ENCODE data around the gene PTPRCAP. TPM values are rescaled to one million over a fixed set of nuclear protein-coding genes. Genes with fewer than 3 reads are reported as not detected.

Gene PTPRCAP
- total RNA-seq, 2 donors from 2014 or later = 1.9 to 2.8 TPM

DNA sequence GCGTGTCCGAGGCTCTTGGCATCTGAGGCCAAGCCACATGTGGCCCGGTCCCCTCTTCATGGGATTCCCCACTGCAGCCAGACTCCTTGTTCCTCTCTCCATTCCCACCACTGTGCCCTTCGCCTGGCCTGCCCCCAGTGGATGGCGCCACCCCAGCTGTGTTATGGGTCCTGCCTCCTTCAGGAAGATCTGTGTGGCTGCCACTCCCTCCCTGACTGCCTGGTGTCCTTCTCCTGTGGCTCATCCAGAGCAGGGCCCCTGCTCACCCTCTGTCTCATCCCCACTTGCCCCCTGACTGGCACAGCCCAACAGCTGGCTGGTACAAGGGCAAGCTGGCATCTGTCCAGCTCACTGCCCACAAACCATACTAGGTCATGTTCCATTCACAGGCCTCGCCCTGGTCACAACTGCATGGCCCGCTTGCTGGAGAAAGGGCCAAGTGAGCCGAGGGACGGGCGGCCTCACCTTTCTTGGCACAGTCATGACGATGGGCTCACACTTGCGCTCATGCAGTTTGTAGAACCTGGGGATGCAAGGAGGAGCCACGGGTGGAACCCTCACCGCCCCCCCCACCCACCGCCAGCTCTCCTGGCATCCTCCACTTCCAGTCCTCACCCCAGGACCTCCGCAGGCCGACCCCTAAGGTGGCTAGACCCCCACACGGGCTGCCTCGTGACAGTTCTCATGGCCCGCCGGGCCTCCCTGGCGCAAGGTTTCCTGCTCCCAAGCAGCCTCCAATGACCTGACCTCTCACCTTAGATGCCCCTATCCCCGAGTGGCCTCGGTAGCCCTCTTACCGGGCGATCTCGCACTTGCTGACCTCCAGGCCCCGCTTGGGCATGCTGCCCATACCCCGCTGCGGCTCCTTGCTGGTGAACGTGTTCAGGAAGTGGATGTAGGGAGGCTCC lies 2.1 kb upstream of the PTPRCAP start:
- TF ChIP-seq, protein P1, sequence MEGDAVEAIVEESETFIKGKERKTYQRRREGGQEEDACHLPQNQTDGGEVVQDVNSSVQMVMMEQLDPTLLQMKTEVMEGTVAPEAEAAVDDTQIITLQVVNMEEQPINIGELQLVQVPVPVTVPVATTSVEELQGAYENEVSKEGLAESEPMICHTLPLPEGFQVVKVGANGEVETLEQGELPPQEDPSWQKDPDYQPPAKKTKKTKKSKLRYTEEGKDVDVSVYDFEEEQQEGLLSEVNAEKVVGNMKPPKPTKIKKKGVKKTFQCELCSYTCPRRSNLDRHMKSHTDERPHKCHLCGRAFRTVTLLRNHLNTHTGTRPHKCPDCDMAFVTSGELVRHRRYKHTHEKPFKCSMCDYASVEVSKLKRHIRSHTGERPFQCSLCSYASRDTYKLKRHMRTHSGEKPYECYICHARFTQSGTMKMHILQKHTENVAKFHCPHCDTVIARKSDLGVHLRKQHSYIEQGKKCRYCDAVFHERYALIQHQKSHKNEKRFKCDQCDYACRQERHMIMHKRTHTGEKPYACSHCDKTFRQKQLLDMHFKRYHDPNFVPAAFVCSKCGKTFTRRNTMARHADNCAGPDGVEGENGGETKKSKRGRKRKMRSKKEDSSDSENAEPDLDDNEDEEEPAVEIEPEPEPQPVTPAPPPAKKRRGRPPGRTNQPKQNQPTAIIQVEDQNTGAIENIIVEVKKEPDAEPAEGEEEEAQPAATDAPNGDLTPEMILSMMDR (IDR thresholded peaks at IDR 0.05) = no peak
- Histone ChIP-seq H3K27ac (peak overlapping the region; percentile 27 to 51), H3K4me1 (peaks cover 0 to 67% of the 10 kb centered on the region in 2 donors), H3K4me3 (no peak overlapping the region), H3K27me3 (no peaks in the 10 kb centered on the region), H3K36me3 (peaks cover 40% of the 10 kb centered on the region), H3K9me3 (no peaks in the 10 kb centered on the region)
- DNase-seq (ENCODE audit: low spot score) = no peak

DNA sequence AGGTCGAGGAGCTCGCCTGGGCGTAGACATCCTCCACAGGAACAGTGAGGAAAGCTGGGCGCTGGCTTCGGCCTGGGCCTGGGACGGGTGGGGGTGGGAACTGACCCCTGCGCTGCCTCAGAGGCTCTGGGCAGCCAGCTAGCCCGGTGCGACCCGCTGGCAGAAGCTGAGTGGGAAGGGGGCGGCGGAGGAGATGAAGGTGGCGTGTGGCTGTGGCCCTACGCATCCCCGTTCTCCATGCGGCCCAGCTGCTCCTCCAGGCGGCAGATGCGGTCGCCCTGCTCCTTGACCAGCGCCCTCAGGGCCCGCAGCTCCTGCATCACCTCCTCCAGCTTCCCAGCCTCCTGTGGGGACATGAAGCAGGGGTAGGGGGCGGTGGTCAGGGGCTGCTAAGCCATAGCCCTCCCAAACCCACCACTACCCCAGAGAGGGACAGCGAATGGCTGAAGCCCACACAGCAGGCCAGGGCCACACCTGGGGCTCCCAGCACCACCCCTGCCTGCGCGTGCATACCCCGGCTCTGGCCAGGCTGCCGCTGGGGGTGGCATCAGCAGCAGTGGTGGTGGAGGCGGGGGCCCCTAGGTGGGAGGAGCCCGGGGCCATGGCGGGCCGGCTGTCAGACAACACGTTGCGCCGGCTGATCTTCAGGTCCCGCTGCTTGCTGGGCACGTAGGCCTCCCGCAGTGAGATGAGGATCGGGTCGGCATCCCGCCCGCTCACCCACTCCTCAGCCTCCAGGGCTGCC lies 848 bp upstream of the PTPRCAP start:
- H3K27me3 ChIP-seq = no peaks in the 10 kb centered on the region
- TF ChIP-seq, protein P1 (IDR thresholded peaks at IDR 0.05) = no peak
- no peak for DNase-seq (ENCODE audit: low spot score)
- H3K4me1 ChIP-seq = peaks cover 0 to 60% of the 10 kb centered on the region in 2 donors
- H3K4me3 ChIP-seq = no peak overlapping the region
- peaks cover 52% of the 10 kb centered on the region for H3K36me3 ChIP-seq
- H3K9me3 ChIP-seq = no peaks in the 10 kb centered on the region
- H3K27ac ChIP-seq = peak overlapping the region in 1 of 2 donors; percentile 3

DNA sequence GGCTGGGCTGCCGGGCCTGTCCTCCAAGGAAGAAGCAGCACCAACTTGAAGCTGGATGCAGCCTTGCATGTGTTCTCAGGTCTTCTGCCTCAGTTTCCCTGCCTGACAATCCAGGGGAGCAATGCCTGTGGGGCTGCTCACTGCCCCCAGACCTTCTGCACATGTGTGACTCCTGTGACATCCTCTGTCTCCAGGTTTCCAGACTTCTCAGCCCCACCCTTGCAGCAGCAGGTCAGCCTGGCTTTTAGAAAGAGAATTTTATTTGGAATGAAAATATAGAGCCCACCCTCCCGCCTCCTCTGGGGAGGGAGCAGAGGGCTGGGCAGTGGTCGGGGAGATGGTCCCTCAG lies 301 bp upstream of the PTPRCAP start:
- Histone ChIP-seq H3K4me3 (no peak overlapping the region), H3K4me1 (peaks cover 0 to 59% of the 10 kb centered on the region in 2 donors), H3K36me3 (peaks cover 58% of the 10 kb centered on the region), H3K27ac (no peak overlapping the region), H3K27me3 (no peaks in the 10 kb centered on the region), H3K9me3 (no peaks in the 10 kb centered on the region)
- TF ChIP-seq, protein P1 (IDR thresholded peaks at IDR 0.05) = no peak
- no peak for DNase-seq (ENCODE audit: low spot score)

DNA sequence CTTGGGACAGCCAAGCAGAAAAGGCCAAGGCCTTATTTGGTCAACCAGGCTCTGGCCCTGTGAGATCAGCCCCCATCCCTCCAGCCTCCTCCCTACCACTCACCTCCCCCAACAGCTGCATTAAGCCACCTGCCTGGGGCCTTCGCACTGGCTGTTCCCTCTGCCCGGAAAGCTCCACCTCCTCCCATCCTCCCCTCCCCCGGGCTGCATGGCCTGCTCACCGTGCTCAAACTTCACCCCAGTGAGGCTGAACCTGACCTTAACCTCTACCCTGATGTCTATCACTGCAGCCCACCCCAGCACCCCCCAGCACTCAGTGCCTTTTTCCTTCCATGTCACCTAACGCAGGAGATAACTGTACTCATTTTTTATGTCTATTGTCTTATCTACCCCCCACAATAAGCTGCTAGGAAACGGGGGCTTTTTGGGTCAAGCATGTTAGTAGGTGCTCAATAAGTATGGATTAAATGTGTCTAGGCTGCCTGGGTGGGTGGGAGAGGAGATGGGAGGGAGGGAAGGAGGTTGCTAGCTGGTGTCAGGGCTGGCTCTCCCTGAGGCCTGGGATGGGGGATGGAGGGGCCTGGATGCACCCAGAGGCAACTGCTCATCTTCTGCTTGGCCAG lies 912 bp downstream of the PTPRCAP start:
- Histone ChIP-seq H3K27ac (no peak overlapping the region), H3K27me3 (no peaks in the 10 kb centered on the region), H3K4me1 (peaks cover 0 to 49% of the 10 kb centered on the region in 2 donors), H3K4me3 (no peak overlapping the region), H3K9me3 (no peaks in the 10 kb centered on the region), H3K36me3 (peaks cover 64% of the 10 kb centered on the region)
- TF ChIP-seq, protein P1 (IDR thresholded peaks at IDR 0.05) = no peak
- DNase-seq (ENCODE audit: low spot score) = no peak

DNA sequence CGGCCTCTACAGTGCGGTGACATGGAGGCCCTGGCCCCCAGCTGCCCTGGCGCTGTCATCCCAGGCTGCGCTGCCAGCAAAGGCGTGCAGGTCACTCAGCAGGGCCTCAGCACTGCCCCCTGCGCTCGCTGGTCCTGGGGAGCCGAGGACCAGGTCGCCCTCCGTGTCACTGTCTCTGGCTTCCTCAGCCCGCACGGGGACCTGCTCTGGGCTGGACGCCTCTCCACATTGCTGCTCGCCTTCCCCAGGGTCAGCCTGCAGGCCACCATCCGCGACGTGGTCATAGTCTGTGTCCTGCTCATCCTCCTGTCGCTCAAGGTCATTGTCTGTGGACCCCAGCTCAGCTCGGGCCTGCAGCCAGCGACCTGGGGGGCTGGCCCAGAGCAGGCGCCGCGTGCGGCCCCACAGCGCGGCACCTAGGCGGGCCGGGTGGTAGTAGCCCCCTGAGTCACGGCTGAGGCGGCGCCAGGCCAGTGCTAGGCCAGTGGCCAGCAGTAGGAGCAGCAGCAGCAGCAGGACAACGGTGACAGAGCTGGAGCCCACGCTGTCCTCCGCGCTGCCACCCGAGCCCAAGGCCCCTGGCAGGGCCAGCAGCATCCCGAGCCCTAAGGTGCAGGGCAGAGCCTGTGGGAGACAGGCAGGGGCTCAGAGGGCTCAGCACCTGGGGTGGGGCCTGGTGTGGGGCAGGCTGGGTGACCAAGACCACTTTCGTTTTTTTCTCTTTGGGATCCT lies 1.6 kb downstream of the PTPRCAP start:
- H3K4me1 ChIP-seq = peaks cover 0 to 42% of the 10 kb centered on the region in 2 donors
- no peak overlapping the region for H3K27ac ChIP-seq
- TF ChIP-seq, protein P1 (IDR thresholded peaks at IDR 0.05) = no peak
- no peak overlapping the region for H3K4me3 ChIP-seq
- H3K9me3 ChIP-seq = no peaks in the 10 kb centered on the region
- no peaks in the 10 kb centered on the region for H3K27me3 ChIP-seq
- no peak for DNase-seq (ENCODE audit: low spot score)
- peaks cover 65% of the 10 kb centered on the region for H3K36me3 ChIP-seq
